HG02938 (cell line): Measurements from ENCODE around the gene UBE2E3.

ENCODE experiments used
- ATAC-seq: cut with Tn5 transposase; IDR thresholded peaks from one replicate; pipeline ENCODE4 v1.9.1; 2021; ENCODE audit warnings: mild to moderate bottlenecking, moderate library complexity; ENCODE audit not compliant: unreplicated experiment

Gene UBE2E3

DNA sequence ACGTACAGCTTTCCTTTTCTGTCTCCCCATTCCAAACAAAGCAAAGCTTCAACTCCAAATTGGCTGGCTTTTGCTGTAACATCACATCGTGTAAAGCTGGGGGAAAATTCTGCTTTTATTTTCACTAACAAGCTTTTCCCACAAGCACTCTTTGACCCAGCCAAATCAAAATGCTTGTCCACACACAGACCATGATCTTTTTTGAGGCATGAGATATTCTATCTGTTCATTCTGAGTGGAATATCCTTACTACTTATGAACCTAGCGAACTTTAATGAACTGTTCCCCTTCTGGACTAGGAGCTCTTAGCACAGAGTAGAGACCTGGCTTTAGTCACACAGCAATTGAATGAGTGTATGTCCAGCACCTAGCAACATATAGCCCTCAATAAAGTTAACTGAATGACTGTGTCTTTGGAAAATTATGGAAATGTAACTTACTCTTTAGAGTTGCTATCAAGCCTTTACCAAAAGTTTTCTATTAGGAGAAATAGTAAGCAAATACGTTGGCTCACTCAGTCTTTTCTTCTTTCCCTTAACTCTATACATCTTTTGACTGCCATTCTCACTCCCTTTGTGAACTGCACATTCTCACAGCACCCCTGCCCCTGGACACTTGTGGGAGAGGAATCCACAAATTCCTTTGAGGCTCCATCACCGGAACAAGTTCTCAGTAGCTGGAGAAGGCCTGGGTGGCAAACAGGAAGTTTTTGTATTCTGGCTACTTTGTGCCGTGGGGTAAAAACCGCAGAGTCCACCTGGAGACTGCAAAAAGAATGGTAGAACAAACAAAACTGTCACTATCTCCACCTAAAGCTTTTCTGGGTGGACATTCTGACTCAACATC, 1.3 kb upstream of the UBE2E3 start:
- no peak for ATAC-seq

DNA sequence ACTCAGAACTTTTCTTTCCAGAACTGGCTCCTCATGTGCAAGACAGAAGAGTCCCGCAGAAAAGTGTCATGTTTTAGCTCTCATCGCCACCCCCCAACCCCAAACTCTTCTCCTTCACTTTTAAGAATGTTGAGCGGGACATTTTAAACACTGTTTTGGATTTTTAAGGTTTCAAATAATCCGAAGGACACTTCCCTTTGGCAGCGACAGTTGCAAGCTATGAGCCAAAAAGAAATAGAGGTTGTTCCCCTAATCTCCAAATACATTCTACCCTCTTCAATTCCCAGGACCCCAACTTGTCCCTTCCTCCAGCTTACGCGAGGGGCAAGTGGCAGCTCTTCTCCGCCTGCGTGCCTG, 678 bp upstream of the UBE2E3 start:
- ATAC-seq = no peak

DNA sequence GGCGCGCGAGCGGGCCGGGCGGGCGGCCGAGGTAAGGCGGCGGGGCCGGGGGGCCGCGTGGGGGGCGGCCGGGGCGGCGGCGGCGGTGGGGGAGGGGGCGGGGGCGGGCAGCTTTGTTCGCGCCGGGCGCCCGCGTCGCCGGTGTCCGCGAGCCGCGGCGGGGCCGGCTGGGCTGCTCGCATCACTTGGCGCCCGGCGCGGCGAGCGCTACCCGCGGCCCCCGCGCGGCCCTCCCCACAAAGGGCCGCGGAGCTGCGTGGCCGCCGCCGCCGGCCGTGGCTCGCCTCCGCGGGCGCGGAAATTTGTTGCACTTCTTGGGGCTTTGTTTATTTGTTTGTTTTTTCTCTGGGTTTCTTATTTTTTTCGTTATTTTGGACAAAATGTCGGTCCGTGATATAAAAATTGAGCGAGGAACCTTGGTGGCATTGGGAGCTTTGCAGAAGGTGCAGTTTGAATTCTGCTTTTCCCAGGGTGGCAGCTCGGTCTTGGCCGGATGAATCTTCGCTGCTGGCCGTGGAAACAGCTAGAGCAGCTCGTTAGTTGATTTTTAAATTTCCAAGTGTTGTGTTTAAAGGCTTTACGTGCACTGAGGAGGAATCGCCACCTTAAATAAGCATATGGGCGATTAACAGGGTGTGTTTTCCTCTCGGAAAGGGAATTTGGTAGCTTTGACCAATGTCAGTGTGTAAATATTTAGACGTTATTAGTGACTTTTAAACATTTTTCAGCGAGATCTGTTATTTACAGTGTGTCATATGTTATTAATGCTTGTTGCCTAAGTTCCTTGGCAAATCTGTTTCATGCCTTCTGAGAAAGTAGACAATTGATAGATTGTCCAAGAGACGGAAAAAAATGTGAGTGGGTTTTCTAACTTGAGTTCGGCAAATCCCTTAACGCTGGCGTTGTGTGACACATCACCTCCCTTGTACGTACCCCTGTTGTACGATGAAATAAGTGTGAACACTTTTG, 822 bp downstream of the UBE2E3 start:
- ATAC-seq = no peak

DNA sequence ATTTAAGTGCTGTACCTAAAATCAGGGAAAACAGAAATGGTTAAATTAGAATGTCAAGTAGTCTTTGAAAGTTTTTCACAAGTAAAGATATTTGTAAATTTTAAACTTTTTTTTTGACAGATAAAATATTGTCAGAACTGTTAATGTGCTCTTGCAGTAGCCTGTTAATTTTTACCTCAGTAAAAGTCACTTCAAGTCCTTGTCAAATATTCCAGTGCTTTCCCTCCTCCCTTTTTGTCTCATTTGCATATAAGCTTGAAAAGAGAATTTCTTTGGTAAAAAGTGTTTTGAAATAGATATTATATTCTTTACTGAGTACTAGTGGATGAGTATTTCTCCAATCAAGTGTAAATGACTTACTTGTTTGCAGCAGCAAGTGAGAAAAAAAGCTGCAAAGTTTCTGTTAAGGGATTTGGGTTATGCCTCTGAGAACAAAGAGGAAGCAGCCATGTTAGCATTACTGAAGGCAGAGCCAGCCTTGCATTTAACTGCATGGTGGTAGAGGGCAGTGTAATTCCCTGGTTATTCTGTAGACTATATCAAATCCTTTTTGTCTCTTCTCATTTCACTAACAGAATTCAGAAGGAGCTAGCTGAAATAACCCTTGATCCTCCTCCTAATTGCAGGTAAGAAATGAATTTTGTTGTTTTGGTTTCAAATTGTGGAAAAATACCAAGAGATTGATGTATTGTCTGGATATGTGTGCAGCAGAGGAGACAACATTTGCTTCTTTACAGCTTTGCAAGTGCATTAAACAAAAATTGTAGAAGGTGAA, 3.2 kb downstream of the UBE2E3 start:
- ATAC-seq = peak; percentile 29

DNA sequence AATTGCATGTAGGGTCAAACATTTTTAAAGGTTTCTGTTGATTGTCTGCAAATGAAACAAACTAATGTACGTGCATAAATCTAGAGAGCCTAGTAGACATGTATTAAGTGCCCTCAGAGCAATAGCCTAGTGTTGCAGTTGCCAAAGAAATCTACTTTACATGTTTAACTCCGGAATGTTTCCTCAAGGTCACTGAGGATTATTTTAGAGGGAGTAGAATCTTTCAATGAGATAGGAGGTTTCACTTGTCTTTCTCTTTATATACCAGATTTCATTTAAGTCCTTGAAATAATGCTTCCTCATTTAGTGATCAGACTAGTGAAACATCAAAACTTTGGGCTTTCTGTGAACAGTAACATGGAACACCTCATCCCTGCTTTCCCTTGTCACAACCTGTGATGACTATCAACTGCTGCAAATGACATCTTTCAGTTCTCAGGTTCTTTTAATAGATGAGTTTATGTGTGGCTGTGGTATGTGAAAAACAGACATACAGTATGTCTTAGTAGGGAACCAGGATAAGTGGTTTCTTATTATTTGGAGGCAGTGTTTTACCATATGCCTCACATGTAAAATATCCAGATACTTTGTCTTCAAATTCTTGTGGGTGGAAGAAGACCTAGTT, 5.5 kb downstream of the UBE2E3 start:
- no peak for ATAC-seq

DNA sequence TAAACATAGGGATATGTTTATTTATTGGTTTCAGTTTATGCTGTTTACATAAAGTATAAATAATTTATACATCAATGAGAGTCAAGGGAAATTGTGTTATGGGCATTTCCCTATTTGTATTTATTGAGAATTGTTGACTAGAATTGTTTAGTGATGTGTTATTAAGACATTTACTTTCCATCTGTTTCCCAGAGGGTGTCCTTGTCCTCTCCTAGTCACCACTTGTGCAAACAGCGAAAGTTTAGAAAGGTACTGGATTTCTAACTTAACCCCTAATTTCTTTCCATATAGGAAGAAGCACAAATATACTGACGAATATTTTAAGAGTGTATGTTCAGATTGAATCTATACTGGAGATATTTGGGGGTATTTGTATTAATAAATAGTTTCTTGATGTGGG, 6.7 kb downstream of the UBE2E3 start:
- ATAC-seq = no peak

DNA sequence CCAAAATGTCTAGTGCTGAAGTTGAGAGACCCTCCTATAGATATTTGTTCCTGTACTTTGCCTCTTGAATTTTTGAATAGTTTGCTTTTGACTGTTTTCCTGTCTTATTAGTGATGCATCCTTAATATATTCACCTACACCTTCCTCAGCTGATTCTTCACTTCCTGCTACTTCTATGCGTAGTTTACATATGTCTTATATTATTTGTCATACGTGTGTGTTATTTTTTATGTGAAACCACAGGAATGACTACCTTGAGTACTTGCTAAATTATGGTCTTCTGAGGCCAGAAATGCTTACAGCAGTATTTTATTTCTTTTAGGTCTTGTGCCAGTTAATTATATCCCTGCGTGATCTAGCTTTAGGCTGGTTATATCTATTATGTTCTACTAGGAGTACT, 9.9 kb downstream of the UBE2E3 start:
- no peak for ATAC-seq

DNA sequence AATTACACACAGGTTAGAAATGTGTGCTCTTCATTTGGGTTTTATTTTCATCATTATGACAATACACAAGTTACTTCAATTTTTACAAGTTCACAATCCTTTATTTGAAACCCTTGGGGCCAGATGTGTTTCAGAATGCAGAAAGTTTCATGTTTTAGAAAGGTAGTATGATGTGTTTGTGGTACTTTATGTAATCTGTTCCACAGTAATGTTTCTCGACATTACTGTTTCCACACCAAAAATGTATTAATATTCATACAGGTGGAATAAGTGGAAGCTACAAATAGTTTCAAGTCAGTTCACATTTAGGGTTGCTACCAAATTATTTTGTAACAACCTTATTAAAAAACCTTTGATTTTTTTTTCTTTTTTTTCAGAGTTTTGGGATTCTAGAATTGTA, 10.4 kb downstream of the UBE2E3 start:
- ATAC-seq = no peak

DNA sequence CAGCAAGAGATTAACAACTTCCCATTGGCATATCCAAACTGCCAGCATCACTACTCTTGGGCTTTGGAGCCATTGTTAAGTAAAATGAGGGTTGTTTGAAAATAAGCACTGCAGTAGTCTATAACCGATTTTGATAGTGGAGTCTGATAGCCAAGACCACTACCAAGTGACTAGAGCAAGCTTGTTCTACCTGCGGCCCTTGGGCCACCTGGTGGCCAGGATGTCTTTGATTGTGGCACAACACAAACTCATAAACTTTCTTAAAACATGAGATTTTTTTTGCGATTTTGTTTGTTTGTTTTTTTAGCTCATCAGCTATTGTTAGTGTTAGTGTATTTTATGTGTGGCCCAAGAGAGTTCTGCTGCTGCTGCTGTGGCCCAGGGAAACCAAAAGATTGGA, 11.0 kb downstream of the UBE2E3 start:
- ATAC-seq = no peak

DNA sequence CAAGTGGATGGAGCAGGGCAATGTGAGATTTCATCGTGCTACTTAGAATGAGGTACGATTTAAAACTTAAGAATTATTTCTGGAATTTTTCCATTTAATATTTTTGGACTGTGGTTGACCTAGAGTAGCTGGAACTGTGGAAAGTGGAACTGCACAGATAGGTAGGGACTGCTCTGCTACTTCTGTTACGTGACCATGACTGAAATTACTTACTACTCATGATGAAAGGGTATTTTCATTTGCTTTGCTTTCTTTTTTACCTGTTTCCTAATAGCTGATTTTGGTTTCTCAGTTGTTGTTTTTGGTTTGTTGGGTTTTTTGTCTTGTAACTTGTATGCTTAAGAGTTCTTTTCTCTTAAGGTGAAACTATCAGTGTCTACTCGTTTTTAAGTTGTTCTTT, 11.4 kb downstream of the UBE2E3 start:
- peak; percentile 84 for ATAC-seq

DNA sequence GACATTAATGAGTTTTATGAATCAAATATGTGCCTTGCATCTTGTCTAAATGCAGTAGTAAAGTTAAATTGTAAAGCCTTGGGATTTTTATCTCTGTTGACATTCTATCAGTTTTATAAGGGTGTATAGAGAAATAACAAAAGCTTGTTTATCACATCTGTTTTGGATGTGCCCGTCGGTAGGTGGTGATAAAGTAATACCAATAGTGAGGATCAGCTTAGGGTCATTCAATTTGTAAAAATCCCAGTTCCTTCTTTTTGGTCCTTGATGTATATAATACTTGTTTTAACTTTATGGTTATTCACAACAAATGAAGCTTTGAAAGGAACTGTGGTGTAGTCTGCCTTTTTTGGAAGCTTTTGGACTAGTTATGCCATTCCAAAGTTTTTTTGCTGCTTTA, 12.6 kb downstream of the UBE2E3 start:
- ATAC-seq = no peak

DNA sequence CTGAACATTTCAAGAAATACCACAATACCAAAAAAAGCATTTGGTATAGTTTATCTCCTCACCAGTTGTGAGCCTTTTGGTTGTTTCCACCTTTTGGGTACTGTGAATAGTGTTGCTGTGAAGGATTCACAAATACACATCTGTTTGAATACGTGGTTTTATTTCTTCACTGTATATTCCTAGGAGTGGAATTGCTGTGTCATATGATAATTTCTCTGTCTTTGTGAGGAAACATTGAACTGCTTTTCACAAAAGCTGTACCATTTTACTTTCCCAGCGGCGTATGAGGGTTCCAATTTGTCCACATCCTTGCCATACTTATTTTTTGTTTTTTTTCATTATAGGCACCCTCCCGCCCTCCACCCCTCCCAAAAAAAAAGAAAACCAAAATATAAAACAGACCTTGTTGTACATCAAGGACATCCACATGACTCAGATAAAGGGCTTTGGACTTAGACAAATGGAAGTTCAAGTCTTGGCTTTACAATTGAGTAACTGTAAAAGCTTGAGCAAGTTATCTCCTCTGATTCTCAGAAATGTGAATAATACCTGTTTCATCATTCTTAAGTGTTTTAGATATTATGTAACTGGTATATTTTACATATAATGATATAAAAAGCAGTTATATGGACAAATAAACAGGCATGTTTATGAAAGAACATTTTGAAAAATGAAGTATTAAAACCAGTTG, 19.0 kb downstream of the UBE2E3 start:
- no peak for ATAC-seq

DNA sequence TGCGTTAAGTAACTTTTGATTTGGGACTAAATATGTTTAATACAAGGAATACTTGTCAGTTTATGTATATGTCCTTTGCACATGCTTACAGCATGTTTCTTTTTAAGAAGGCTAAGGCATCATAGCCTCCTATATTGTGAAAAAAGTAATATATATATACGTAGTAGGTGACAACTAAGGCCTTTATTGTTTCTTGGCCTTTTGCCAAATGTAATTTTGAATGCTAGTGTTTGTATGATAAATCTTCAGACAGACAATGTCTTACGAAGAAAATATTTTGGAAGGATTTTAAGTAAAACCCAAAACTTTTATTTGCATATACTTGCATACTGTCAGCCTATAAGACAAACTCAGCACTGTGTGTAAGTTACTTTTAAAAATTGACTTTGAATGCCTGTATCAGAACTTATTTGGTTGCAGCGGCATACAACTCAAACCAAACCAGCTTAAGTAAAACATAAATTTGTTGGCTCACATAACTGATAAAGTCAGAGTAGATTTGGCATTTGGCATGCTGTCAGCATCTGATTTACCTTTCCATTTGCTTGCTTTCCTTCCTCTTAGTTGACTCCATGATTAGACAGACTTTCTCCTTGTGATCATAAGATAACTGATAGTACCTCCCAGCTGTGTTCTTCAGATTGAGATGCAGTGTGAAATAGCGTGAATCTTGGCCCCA, 24.4 kb downstream of the UBE2E3 start:
- ATAC-seq = no peak

DNA sequence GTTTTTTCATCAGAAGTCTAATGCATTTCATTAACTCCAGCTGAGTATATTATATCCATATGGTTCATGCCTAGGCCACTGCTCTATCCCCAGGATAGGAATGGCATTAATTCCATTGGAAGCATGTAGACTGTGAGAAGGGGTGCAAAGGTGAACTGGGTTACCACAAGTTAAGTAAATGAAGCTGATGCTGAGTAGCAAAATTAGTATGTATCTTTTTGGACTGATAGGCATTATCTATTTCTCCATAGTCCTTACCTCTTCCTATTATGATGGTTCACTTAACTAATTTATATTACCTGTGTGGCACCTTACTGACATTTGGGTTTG, 24.9 kb downstream of the UBE2E3 start:
- ATAC-seq = no peak

DNA sequence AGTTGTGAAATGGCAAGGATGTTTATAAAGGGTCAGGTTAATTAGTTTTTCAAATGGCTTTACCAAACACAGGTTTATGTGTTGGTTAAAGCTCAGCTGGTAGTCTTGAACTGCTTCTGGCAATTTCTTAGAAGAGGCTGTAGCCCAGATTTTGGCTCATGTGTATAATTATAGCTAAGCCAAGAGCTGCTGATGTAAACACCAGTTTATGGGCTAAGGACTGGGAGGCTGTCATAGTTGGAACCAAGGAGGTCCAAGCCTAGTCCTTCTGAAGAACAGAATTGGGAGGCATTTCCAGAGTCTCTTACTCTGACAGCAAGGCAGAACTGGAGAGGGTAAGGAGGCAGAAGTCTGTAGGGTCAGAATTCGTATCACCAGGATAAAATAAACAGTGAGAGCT, 25.4 kb downstream of the UBE2E3 start:
- no peak for ATAC-seq

DNA sequence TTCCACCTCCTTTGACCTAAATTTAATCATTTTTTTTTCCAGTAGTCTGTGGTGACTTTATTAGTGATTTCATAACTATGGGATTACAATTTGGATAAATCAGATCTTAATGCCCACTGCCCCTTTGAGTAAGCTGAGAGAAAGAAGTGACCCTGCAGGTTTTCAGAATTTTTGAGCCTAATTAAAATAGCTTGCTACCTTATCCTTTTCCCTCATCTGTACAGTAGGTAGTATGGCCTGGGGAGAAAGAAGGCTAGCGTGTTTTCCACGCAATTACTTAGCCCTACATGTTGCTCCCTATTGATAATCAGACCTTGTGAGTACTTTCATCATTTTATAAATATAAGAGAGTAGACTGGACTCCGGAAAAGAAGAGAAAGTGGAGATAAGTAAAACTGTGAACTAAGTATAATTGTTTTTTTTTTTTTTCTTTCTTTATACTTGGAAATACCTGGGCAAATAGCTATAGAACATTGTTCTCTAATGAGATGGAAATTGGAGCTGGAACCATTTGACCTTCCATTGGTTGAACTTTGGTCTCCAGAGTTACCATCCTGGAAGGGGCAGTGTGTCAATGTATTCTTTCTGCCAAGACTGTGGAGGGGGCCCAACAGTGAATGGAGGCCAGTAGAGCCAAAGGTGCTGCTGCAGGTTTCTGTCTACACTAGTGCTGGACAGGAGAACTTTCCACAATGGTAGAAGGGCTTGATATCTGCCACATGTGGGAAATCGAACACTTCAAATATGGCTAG, 26.9 kb downstream of the UBE2E3 start:
- ATAC-seq = no peak

DNA sequence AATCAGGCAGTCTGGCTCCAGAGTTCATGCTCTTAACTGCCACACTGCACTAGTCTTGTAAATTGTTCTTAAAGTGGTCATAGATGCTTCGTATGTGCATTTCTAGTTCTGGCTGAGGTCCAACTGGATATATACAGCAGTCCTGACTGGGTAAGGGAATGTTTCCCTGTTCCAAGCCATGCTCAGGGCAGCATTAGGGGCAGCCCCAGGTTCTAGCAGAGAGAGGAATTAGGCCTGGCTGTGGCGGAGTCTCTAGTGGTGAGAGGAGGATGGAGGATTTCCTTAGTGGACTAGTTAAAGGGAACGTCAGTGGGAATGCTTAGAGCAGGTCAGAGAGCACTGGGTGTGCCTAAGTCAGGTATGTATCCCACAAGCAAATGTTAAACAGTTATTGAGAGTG, 28.0 kb downstream of the UBE2E3 start:
- ATAC-seq = no peak

DNA sequence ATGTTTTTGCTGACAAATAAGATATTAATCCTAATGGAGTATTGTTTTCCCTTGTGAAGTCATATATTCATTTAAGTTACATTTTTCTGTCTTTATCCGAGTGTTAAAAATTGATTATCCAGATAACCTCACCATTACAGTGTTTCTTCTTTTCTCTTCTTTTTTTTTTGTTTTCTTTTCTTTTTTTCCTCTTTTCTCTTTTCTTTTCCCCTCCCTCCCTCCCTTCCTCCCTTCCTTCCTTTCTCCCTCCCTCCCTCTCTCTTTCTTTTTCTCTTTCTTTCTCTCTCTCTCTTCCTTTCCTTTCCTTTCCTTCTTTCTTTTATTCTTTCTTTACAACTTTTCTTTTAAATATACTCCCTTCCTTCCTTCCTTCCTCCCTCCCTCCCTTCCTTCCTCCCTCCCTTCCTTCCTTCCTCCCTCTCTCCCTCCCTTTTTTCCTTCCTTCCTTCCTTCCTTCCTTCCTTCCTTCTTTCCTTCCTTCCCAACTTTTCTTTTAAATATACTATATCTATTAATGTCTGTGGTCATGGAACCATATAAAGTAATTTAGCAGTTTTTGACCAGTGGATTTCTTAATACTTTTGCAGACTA, 40.9 kb downstream of the UBE2E3 start:
- no peak for ATAC-seq

DNA sequence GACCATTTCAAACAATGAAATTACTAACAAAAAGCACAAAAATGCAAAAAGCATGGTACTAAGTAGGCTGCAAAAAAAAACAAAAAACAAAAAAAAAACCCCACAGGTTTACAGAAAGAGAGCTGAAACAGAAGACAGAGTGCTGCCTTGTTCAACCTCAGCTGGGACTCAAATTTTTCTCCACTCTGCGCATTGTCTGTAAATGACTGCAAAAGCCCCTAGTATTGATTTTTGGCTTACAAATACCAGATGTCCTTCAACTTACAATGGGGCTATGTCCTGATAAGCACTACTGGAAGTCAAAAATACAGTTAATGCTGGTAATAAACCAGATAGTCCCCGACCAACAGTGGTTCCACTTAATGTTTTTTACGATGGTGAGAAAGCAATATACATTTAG, 42.2 kb downstream of the UBE2E3 start:
- no peak for ATAC-seq
